OCI-LY1 (cell line): Measurements from ENCODE around the gene LY9.

ENCODE experiments used
- H2AFZ ChIP-seq: fragments of 200-600 bp; sonication (generic), shearing (Covaris generic); 2 replicates; pipeline ENCODE4 v1.6.0; 2014; ENCODE audit warnings: antibody characterized with exemption, mild to moderate bottlenecking, low read length
- H3F3A ChIP-seq: fragments of 200-600 bp; sonication (generic), shearing (Covaris generic); 2 replicates; pipeline ENCODE4 v1.6.0; 2014; ENCODE audit warnings: mild to moderate bottlenecking, antibody characterized with exemption, low read length, moderate library complexity; ENCODE audit not compliant: insufficient read depth
- H3K27ac ChIP-seq: fragments of 200-600 bp; sonication (generic); 2 replicates; pipeline ENCODE4 v1.5.1; 2014; ENCODE audit warnings: low read length, mixed run types, mild to moderate bottlenecking, low read depth; ENCODE audit not compliant: poor library complexity, severe bottlenecking
- H3K27me3 ChIP-seq: fragments of 200-600 bp; sonication (generic); 2 replicates; pipeline ENCODE4 v1.6.0; 2014; ENCODE audit warnings: antibody characterized with exemption, mild to moderate bottlenecking, low read length, moderate library complexity; ENCODE audit not compliant: insufficient read depth
- H3K36me3 ChIP-seq: fragments of 200-600 bp; sonication (generic); 2 replicates; pipeline ENCODE4 v1.6.1; 2014; ENCODE audit warnings: mild to moderate bottlenecking, antibody characterized with exemption, low read length, moderate library complexity, mixed read lengths; ENCODE audit not compliant: insufficient read depth
- H3K4me1 ChIP-seq: fragments of 200-600 bp; sonication (generic); 2 replicates; pipeline ENCODE4 v1.5.1; 2014; ENCODE audit warnings: mild to moderate bottlenecking, low read length, moderate library complexity; ENCODE audit not compliant: insufficient read depth, severe bottlenecking
- H3K4me2 ChIP-seq: fragments of 200-600 bp; sonication (generic), shearing (Covaris generic); 2 replicates; pipeline ENCODE4 v1.6.1; 2014; ENCODE audit warnings: low read length
- H3K4me3 ChIP-seq: fragments of 200-600 bp; sonication (generic); 2 replicates; pipeline ENCODE4 v1.5.1; 2014; ENCODE audit warnings: low read length, low read depth, mild to moderate bottlenecking, mixed read lengths; ENCODE audit not compliant: poor library complexity, severe bottlenecking
- H3K79me2 ChIP-seq: fragments of 200-600 bp; shearing (Covaris generic); 2 replicates; pipeline ENCODE4 v1.6.1; 2016; ENCODE audit warnings: mixed run types, low read length, mixed read lengths; ENCODE audit not compliant: insufficient read depth
- H3K9ac ChIP-seq: fragments of 200-600 bp; sonication (generic), shearing (Covaris generic); 2 replicates; pipeline ENCODE4 v1.6.1; 2014; ENCODE audit warnings: mild to moderate bottlenecking, low read length, mixed read lengths
- H3K9me2 ChIP-seq: fragments of 200-600 bp; sonication (generic), shearing (Covaris generic); 2 replicates; pipeline ENCODE4 v1.6.1; 2014; ENCODE audit warnings: low read depth, mild to moderate bottlenecking, low read length, mixed read lengths
- H3K9me3 ChIP-seq: fragments of 200-600 bp; shearing (Covaris generic); 2 replicates; pipeline ENCODE4 v1.6.1; 2014; ENCODE audit warnings: low read length, mixed read lengths
- H4K20me1 ChIP-seq: fragments of 200-600 bp; sonication (generic), shearing (Covaris generic); 2 replicates; pipeline ENCODE4 v1.6.0; 2016; ENCODE audit warnings: mild to moderate bottlenecking, low read length; ENCODE audit not compliant: insufficient read depth
- EZH2 ChIP-seq: fragments of 200-600 bp; sonication (generic), shearing (Covaris generic); IDR thresholded peaks from 2 replicates; pipeline ENCODE4 v1.8.0; 2017; ENCODE audit warnings: borderline replicate concordance, mixed run types, mild to moderate bottlenecking, antibody characterized with exemption, low read length, moderate library complexity, mixed read lengths
- TF ChIP-seq, protein P1 (sequence below): fragments of 200-600 bp; sonication (generic), shearing (Covaris generic); IDR thresholded peaks from 2 replicates; pipeline ENCODE4 v1.5.1; 2017; ENCODE audit warnings: mild to moderate bottlenecking, antibody characterized with exemption, low read length, moderate library complexity, mixed read lengths

Gene LY9

DNA sequence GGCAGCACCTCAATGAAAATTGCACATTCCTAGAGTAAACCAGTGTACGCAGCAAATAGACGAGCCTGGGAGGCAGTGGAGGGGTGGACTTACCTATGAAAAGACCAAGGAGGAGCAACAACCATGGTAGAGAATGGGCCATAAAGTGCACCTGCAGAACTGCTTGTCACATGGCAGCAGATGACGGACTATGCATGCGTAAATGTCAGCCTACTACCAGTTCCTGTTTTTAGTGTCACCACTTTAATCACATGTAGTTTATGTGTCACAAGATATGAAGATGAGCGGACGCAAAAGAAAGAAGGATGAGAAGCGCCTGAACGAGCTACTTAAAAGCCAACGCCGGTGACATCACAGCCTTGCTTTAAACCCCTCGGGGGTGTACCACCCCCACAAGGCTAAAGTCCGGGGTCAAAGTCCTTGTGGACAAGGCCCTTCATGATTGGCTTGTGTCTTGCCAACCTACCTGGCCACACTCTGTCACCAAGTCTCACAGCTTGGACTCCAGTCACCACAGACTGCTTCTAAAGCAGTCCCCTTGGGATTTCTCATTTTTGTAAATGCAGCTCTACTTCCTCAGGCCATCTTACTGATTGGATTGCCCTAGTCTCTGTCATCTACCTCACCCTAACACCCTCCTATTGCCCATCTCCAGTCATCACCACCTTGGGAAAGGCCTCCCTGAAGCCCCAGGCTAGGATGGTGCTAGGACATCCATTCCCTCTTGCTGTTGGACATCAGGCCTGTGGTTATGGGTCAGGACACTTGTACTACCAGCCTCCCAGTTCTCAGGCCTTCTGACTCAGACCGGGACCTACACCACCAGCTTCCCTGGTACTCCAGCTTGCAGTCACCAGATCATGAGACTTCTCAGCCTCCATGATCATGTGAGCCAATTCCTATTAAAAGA, 6.0 kb upstream of the LY9 start:
- H3K4me1 ChIP-seq: peaks cover 21% of the 10 kb centered on the region
- peak overlapping the region; percentile 55 for H3K4me2 ChIP-seq
- H3K27me3 ChIP-seq: no peaks in the 10 kb centered on the region
- peaks cover 8% of the 10 kb centered on the region; the same call in 1 of the 2 replicates for H3F3A ChIP-seq
- H3K4me3 ChIP-seq: peak overlapping the region; percentile 45
- no peaks in the 10 kb centered on the region for H3K36me3 ChIP-seq
- no peaks in the 10 kb centered on the region for H4K20me1 ChIP-seq
- H3K9ac ChIP-seq: peak overlapping the region; percentile 51
- no peaks in the 10 kb centered on the region for H3K9me3 ChIP-seq
- H3K9me2 ChIP-seq: no peaks in the 10 kb centered on the region
- peak overlapping the region; percentile 44 for H2AFZ ChIP-seq
- no peaks in the 10 kb centered on the region for H3K79me2 ChIP-seq
- no peak for TF ChIP-seq EZH2
- TF ChIP-seq, protein P1, sequence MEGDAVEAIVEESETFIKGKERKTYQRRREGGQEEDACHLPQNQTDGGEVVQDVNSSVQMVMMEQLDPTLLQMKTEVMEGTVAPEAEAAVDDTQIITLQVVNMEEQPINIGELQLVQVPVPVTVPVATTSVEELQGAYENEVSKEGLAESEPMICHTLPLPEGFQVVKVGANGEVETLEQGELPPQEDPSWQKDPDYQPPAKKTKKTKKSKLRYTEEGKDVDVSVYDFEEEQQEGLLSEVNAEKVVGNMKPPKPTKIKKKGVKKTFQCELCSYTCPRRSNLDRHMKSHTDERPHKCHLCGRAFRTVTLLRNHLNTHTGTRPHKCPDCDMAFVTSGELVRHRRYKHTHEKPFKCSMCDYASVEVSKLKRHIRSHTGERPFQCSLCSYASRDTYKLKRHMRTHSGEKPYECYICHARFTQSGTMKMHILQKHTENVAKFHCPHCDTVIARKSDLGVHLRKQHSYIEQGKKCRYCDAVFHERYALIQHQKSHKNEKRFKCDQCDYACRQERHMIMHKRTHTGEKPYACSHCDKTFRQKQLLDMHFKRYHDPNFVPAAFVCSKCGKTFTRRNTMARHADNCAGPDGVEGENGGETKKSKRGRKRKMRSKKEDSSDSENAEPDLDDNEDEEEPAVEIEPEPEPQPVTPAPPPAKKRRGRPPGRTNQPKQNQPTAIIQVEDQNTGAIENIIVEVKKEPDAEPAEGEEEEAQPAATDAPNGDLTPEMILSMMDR: no peak
- peak overlapping the region; percentile 88 for H3K27ac ChIP-seq

DNA sequence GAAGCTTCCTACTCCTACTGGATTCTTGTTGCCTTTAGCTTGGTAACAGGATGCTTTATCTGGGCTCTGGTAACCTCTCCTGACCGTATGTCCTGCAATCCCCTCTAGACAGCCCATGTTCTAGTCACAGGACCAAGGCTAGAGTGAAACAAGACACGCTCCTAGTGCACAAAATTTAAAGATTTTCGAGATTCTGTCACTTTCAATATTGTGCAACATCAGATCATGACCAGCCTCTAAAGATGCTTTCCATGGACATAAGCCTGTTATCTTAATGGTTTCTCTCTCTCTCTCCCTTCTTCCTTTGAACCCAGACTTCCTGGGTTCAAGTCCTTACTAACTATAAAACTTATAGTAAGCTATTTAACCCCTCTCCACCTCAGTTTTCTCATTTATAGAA, 1.6 kb upstream of the LY9 start:
- Histone ChIP-seq H3K4me1 (peaks cover 57% of the 10 kb centered on the region), H3K9me3 (no peaks in the 10 kb centered on the region), H3K4me2 (no peak overlapping the region), H3K9me2 (no peaks in the 10 kb centered on the region), H3K27ac (no peak overlapping the region), H3K36me3 (no peaks in the 10 kb centered on the region), H2AFZ (no peak overlapping the region), H3K79me2 (no peaks in the 10 kb centered on the region), H3K4me3 (no peak overlapping the region), H3K27me3 (no peaks in the 10 kb centered on the region), H3F3A (peaks cover 8% of the 10 kb centered on the region; the same call in 1 of the 2 replicates), H4K20me1 (no peaks in the 10 kb centered on the region), H3K9ac (no peak overlapping the region)
- TF ChIP-seq, protein P1: no peak
- TF ChIP-seq EZH2: no peak

DNA sequence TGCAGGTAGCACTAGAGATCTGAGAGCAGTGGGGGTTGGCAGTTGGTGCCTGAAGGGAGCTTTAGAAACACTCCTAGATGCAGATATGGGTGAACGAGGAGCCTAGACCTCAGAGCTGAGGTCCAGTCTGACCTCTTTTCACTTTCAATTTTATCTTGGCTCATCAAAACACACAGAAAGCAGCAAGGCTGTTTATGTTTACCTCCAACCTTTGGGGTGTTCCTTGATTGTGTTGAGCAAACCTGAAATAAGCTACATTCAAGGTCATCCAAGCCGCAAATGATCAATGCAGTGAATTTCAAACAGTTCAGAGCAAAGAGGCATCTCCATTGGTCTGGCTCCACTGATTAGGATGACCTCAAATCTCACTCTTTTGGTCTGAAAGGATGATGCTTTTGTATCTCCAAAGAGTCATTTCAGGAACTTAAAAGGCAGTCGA, 1.3 kb downstream of the LY9 start:
- no peak for TF ChIP-seq EZH2
- TF ChIP-seq, protein P1: no peak
- Histone ChIP-seq H2AFZ (no peak overlapping the region), H3K9me3 (no peaks in the 10 kb centered on the region), H3K27ac (peak overlapping the region; percentile 72), H3K36me3 (peaks cover 15% of the 10 kb centered on the region), H3K4me1 (peaks cover 63% of the 10 kb centered on the region), H3K9me2 (no peaks in the 10 kb centered on the region), H4K20me1 (no peaks in the 10 kb centered on the region), H3K27me3 (no peaks in the 10 kb centered on the region), H3K4me3 (peak overlapping the region; percentile 64), H3K9ac (peak overlapping the region; percentile 57), H3F3A (no peaks in the 10 kb centered on the region), H3K4me2 (peak overlapping the region; percentile 89), H3K79me2 (no peaks in the 10 kb centered on the region)
